CD4-positive, alpha-beta T cell treated with Interferon alpha-2 for 1 hour (primary cell): ENCODE measurements around the gene TAF5L.

Source experiments
- DNase-seq, 2 donors: peaks; one replicate each; pipeline ENCODE4 v3.0.0-alpha.2; 2020 to 2022

Gene TAF5L

GRCh38 chr1:229625915-229626831, at the start of gene TAF5L, which contains the start of gene URB2:
Gene TAF5L (minus strand): TSS chr1:229626122. CDS start chr1:229614482, 11,640 bp downstream.
Gene URB2 (plus strand): TSS chr1:229626247. CDS start chr1:229627634, 1,387 bp downstream.
- DNase-seq: peak; percentile 81 to 89

GRCh38 chr1:229675396-229675795, 49.5 kb upstream of the TAF5L start:
- no peak for DNase-seq

GRCh38 chr1:229674042-229674441, 48.1 kb upstream of the TAF5L start:
- DNase-seq: no peak

DNA sequence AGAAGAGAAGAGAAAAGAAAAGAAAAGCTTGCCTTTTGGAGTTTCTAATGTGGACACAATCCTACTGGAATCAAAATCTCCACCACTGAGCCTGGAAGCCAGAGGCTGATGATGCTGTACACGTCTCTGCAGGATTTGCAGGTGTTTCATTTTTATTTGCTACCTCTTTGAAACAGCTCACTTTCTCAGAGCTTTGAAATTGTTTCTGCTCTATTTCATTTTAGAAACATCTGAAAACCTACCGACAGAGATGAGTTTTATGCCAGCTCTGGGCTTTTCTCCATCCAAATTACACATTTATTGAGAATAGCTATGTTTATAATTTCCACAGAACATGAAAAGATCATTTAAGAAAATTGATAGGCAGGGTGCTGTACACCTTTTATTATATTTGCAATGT, 46.3 kb upstream of the TAF5L start:
- DNase-seq: no peak

DNA sequence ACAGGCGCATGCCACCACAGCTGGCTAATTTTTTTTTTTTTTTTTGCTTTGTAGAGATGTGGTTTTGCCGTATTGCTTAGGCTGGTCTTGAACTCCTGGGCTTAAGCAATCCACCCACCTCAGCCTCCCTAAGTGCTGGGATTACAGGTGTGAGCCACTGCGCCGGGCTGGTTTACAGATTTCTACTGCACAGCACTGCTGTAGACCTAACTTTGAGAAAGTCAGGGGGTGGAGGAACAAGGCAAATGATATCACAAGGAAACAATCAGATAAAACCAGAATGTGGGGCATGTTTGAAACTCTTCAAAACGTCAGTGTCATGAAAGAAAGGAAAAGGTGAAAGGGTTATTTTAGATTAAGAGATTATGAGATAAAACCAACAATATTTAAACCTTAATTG, 45.4 kb upstream of the TAF5L start:
- no peak for DNase-seq

- DNase-seq: no peak
These were observed 43.4 kb upstream of the TAF5L start for GRCh38 chr1:229669333-229669732.

DNA sequence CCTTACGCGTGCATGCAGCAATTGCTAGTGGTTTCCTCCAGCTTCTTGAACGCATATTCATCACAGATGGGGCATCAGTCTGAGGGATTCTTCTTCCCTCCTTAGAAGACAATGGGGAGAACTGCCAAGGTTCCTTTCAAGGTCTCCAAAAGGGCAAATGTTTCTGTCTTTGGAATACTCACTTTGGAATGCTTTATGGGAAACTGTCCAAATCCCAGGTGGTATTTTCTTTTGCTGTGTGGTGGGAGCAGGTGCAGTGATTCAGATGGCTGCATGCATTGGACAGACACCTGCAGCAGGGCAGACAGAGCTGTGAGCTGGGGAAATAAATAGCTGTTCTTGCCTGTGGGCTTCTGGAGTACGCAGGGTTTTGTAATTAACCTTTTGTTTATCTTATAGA, 40.7 kb upstream of the TAF5L start:
- DNase-seq: no peak

DNA sequence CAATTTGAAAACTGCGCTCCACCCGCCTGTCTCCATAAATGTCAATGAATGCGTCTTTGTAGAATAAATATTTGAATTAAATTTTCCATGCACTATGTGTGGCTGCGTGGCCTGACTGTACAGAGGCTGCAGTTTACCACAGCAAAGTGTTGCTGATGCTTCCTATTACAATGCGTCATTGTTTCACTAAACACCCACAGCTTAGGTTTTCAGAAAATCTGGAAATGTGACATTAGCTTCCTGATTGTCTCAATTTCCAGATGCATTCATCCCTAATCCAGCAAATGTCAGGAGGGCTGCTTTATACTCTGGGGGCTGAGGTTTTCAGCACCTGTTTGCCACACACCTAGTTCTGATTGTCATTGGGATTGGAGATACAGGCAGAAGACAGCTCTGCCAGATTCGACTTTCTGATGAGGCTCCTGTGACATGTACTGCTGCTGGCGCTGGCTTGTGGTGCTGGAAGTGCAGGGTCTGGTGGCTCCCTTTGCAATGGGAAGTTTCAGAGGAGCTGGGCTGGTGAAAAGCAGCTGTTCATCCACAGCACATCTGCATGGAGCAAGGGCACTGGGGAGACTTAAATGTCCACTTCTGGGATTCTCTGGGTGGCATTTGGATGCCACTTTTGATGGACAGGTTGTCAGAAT, 40.1 kb upstream of the TAF5L start:
- no peak for DNase-seq

DNA sequence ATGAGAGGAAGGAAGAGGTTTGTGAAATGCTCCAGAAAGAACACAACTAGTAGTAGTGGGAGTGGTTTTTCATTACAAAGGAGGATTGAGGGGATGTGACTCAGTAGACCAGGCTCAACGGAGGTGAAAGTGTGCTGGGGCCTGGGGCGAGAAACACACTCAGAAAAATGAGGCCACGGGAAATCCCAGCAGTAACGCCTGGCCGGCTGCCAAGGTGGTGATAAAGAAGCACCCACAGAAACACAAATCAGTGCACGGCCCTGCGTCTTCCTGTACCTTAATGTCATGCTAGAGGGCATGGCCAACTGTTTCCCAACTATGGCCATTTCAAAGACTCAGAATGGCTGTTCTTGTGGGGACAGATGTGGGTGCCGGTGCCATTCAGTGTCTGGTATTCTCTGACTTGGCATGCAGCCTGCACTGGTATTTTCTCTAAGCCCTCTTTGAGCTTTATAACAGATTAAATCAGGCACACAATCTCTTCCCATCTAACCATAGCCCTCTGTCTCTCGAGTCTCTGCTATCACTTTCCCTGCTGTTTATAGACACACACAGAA, 38.3 kb upstream of the TAF5L start:
- peak; percentile 57 to 68 for DNase-seq

- no peak for DNase-seq
These were observed 36.0 kb upstream of the TAF5L start for GRCh38 chr1:229661897-229662296.

- peak; percentile 66 to 69 for DNase-seq
These were observed 35.3 kb upstream of the TAF5L start for GRCh38 chr1:229661022-229661877.

DNA sequence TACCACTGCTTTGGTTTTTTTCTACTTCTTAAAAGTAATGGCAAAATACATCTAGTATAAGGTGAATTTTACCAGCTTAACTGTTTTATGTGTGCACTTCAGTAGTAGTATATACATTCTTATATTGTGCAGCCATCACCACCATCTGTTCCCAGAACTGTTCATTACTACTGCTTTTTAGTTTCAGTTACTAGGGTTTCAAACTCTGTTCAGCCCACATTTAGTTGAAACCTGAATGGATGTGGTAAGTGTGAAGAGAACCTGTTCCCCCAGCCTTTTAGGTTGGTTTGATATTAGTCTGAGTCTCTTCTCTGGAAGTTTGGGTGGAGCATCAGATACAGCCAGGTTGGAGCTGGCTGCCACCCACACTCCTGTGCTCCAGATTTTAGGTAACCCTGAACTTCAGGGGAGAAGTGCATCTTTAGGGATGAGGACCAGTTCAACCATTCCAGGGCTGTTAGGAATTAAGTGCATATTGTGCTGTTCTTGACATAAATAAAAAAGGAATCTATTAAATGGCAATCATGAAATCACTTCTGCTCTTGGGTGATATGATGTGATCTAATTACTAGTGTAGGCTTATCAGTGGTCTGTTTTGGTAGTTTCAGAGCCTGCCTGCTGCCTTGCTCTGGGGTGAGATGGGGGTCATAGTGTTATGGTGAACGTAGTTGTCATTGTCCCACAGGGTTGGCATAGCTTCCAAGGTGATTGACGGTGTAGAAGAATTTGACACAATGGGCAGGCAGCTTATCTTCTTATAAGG, 32.3 kb upstream of the TAF5L start:
- no peak for DNase-seq

DNA sequence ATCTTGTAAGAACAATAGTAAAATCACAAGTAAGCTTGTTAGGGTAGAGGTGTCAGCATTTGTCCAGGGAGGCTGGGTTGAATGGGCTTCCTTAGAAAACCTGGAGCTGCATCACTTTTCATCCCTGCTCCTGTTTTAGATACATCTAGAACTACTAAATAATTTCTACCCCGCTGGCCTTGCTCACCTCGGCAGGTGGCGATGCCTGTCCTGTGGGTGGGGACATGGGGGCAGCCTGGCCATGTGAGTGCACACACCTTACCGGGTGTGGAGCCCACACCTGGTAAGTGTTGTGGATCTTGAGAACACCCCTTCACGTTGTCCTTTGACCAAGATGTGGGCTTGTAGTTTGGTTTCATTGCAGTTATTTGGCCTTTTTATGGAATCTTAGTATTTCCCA, 29.9 kb upstream of the TAF5L start:
- no peak for DNase-seq

DNA sequence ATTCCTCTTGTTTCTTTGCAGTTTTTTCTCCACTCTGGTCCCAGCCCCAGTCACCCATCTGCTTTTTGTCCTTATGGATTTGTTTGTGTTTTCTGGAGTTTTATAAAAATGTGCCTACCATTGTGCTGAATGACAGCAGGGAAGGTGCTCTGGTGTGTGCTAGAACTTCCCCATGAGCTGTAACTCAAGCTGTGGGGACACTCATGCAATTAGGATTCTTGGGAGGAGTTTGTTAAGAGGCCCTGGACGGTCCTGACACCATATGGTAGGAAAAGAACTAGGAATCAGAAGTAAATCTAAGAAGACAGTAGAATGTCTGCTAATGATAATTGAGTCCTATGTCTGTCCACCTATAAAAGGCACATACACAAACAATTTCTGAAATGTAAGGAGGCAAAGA, 27.5 kb upstream of the TAF5L start:
- no peak for DNase-seq

GRCh38 chr1:229651546-229651945, 25.6 kb upstream of the TAF5L start:
- DNase-seq: no peak

DNA sequence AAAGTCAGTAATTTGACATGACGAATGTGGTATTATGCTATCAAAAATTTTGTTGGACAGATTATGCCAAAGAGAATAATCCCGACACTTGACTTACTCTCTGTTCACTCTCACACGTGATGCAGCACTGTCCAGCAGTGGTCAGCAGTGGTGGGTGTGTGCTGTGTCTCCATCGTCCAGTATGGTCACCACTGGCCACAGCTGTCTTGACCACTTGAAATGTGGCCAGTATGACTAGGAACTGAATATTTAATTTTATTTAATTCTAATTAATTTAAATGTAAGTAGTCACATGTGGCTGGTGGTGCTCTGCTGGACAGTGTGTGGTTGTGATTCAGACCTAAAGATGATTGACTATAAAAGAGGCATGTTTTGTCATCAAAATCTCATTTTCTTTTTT, 24.1 kb upstream of the TAF5L start:
- no peak for DNase-seq

DNA sequence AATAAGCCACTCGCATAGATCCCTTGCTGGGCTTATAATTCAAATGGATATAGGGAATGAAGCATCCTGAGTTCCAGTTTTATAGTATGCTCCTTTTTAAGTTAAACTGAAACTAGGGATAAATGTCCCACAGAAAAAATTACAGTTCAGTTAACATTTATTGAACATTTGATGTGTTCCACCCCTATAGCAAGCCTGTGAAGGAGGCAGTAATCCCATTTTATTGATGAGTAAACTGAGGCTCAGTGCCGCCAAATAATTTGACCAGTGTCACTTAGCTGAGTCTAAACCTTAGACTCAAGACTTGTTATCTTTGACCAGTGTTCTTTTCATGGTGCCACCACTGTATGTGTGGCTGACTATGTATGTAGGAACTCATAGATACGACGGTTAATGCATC, 22.5 kb upstream of the TAF5L start:
- no peak for DNase-seq

DNA sequence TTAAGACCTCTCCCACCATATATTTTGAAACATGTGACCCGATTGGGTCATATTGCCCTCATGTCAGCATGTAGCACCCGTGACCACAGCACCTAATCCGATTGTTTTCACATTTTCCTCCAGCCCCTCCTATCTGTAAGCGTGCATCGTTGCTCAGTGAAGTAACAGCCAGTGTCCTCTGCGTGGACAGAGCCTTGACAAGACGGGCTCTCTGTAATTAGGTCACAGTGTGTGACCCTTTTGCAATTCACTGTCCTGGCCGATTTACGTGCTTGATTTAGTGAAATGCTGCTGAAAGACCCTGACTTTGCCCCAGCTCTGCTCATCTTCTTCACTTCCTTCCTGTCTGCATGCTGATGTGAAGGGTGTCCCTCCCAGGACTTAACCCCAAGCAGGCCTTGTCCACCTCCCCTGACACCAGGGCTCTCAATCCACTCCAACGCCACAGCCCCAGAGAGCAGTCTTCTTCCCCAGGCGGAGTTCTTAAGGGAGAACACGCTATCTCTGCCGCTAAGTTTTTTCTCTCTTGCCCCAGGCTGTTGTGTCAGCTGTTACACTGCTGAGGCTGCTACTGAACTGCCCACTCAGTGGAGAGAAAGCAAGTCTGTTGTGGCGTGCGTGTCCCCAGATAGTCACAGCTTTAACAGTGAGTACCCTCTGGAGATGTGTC, 19.5 kb upstream of the TAF5L start:
- no peak for DNase-seq

- DNase-seq: no peak
These were observed 18.2 kb upstream of the TAF5L start for GRCh38 chr1:229643996-229644745.

- DNase-seq: no peak
These were observed 17.0 kb upstream of the TAF5L start for GRCh38 chr1:229642970-229643369.

GRCh38 chr1:229642376-229642775, 16.5 kb upstream of the TAF5L start:
- DNase-seq: no peak
